ENCODE measurements around the gene TSACC.

TSACC gene

DNA sequence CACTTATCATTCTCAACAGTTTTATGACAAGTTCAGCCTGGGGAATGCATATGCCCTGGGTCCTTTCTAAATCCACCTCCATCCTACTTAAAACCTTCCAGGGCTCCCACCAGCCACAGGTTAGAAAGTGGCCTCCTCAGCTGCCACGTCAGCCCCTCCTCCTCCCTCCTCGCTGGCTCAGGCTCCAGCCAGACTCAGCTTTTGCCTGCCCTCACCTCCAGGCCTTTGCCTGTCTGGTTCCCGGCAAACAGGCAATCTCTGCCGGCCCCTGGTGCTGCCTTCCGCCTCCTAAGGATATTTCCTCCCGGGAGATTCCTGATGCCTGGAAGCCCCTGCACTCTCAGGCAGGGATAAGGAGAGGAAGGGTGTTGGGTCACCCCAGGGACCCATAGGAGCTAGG lies 40.2 kb downstream of the TSACC start:
- no peaks in the 10 kb centered on the region for H3K9me3 ChIP-seq (ENCODE audit: control insufficient read depth, insufficient read depth, low read length)
- no peaks in the 10 kb centered on the region for H3F3A ChIP-seq (ENCODE audit: control insufficient read depth, insufficient read depth)
- no peaks in the 10 kb centered on the region for H4K20me1 ChIP-seq (ENCODE audit: control insufficient read depth, insufficient read depth, low read depth, low read length)
- H3K36me3 ChIP-seq (ENCODE audit: control insufficient read depth, low read length): no peaks in the 10 kb centered on the region
- no peak overlapping the region for H3K4me3 ChIP-seq (ENCODE audit: low read length)
- TF ChIP-seq, protein P1, sequence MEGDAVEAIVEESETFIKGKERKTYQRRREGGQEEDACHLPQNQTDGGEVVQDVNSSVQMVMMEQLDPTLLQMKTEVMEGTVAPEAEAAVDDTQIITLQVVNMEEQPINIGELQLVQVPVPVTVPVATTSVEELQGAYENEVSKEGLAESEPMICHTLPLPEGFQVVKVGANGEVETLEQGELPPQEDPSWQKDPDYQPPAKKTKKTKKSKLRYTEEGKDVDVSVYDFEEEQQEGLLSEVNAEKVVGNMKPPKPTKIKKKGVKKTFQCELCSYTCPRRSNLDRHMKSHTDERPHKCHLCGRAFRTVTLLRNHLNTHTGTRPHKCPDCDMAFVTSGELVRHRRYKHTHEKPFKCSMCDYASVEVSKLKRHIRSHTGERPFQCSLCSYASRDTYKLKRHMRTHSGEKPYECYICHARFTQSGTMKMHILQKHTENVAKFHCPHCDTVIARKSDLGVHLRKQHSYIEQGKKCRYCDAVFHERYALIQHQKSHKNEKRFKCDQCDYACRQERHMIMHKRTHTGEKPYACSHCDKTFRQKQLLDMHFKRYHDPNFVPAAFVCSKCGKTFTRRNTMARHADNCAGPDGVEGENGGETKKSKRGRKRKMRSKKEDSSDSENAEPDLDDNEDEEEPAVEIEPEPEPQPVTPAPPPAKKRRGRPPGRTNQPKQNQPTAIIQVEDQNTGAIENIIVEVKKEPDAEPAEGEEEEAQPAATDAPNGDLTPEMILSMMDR (IDR thresholded peaks at IDR 0.05; ENCODE audit: low read depth, low read length, poor library complexity, severe bottlenecking): no peak
- no peaks in the 10 kb centered on the region for H3K4me1 ChIP-seq (ENCODE audit: control insufficient read depth, low read length)
- peaks cover 15% of the 10 kb centered on the region for H3K27me3 ChIP-seq (ENCODE audit: control insufficient read depth, low read length)
- H3K79me2 ChIP-seq (ENCODE audit: control insufficient read depth, low read length): no peaks in the 10 kb centered on the region
- H3K4me2 ChIP-seq (ENCODE audit: low read length): no peak overlapping the region
- no peaks in the 10 kb centered on the region for H3K9me2 ChIP-seq (replicated peaks; ENCODE audit: control insufficient read depth, low read length)
- no peak overlapping the region for H3K27ac ChIP-seq (ENCODE audit: low read depth, low read length)

DNA sequence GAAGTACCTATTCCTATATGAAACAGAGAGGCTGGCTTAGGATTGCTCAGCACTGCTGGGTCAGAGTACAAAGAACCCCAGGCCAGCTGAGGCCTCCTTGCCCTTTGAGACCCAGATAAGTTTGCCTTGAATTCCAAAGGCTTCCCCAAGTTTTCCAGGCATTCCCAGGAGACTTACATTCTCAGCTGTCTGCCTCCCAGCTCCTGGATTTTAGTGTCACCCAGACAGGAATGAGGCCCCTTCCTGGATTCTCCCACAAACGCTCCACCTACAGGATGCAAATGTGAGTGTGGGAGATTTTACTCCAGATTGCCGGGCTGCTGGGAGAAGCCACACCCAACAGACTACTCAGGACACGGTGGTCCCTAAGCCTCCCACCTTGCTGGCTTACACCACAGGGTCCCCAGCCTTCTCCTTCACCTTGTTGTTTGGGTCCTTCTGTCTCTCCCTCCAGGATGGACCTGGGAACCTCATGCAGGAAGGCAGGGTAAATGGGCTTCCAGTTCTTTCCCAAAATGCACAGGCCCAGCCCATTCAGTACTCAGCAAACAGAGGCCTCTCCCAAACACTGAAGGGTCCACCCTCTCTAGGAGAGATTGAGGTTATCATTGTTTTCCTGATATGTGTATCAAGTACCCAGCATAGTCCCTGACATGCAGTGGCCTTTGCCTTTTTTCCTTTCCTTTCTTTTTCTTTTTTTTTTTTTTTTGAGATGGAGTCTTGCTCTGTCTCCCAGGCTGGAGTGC lies 41.3 kb downstream of the TSACC start:
- no peaks in the 10 kb centered on the region for H4K20me1 ChIP-seq (ENCODE audit: control insufficient read depth, insufficient read depth, low read depth, low read length)
- H3K4me1 ChIP-seq (ENCODE audit: control insufficient read depth, low read length): no peaks in the 10 kb centered on the region

DNA sequence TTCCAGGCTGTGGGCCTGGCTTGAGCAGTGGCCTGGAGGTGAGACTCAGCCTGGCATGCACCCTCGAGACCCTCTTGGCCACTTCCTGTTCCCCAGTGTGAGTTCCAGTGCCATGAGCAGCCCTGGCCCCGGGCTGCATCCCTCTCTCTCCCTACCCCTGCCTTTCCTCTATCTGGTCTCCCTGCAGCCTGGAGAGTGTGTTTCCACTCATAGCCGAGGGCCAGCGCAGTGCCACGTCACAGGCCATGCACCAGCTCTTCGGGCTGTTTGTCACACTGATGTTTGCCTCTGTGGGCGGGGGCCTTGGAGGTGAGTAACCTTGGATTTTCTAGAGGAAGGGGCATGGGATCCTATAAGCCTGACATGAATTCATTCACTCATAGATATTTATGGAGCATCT lies 44.2 kb downstream of the TSACC start:
- H3K4me3 ChIP-seq (ENCODE audit: low read length): no peak overlapping the region
- H3K9me3 ChIP-seq (ENCODE audit: control insufficient read depth, insufficient read depth, low read length): no peaks in the 10 kb centered on the region

More for the DNA sequence above, 41.3 kb downstream of the TSACC start:
- Histone ChIP-seq H3K79me2 (ENCODE audit: control insufficient read depth, low read length) (no peaks in the 10 kb centered on the region), H3K4me2 (ENCODE audit: low read length) (no peak overlapping the region), H3K4me3 (ENCODE audit: low read length) (no peak overlapping the region), H3K9me2 (replicated peaks; ENCODE audit: control insufficient read depth, low read length) (no peaks in the 10 kb centered on the region), H3K27ac (ENCODE audit: low read depth, low read length) (no peak overlapping the region), H3K27me3 (ENCODE audit: control insufficient read depth, low read length) (peaks cover 9% of the 10 kb centered on the region), H3K9me3 (ENCODE audit: control insufficient read depth, insufficient read depth, low read length) (no peaks in the 10 kb centered on the region), H3K36me3 (ENCODE audit: control insufficient read depth, low read length) (no peaks in the 10 kb centered on the region), H3F3A (ENCODE audit: control insufficient read depth, insufficient read depth) (no peaks in the 10 kb centered on the region)
- TF ChIP-seq, protein P1 (IDR thresholded peaks at IDR 0.05; ENCODE audit: low read depth, low read length, poor library complexity, severe bottlenecking): no peak
- TF ChIP-seq EZH2phosphoT487 (IDR thresholded peaks at IDR 0.05; ENCODE audit: borderline replicate concordance, low read length): no peak

DNA sequence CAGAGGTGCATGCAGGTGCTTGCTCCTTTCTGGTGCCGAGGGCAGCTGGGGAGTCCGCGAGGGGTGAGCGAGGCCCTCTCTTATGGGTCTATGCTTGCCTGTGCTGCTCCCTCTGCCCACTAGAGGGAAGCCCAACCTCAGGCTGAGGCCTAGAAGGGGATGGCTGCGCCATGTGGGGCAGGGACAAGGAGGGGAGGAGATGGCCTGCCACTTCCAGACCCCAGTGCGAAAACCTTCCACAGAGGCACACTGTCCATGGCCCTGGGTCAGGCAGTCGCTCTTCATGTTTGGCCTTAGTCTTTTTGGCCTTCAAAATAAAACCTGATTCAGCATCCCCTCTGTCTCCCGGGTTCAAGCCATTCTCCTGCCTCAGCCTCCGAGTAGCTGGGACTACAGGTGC lies 44.7 kb downstream of the TSACC start:
- no peaks in the 10 kb centered on the region for H3K79me2 ChIP-seq (ENCODE audit: control insufficient read depth, low read length)
- no peaks in the 10 kb centered on the region for H3K9me2 ChIP-seq (replicated peaks; ENCODE audit: control insufficient read depth, low read length)
- TF ChIP-seq EZH2phosphoT487 (IDR thresholded peaks at IDR 0.05; ENCODE audit: borderline replicate concordance, low read length): no peak
- TF ChIP-seq, protein P1 (IDR thresholded peaks at IDR 0.05; ENCODE audit: low read depth, low read length, poor library complexity, severe bottlenecking): peak; percentile 89
- H3K4me3 ChIP-seq (ENCODE audit: low read length): no peak overlapping the region
- H3F3A ChIP-seq (ENCODE audit: control insufficient read depth, insufficient read depth): no peaks in the 10 kb centered on the region
- no peaks in the 10 kb centered on the region for H3K36me3 ChIP-seq (ENCODE audit: control insufficient read depth, low read length)
- no peak overlapping the region for H3K4me2 ChIP-seq (ENCODE audit: low read length)
- H3K9me3 ChIP-seq (ENCODE audit: control insufficient read depth, insufficient read depth, low read length): no peaks in the 10 kb centered on the region
- H3K27ac ChIP-seq (ENCODE audit: low read depth, low read length): no peak overlapping the region
- peaks cover 2% of the 10 kb centered on the region; the same call in 1 of the 2 replicates for H3K4me1 ChIP-seq (ENCODE audit: control insufficient read depth, low read length)
- no peaks in the 10 kb centered on the region for H4K20me1 ChIP-seq (ENCODE audit: control insufficient read depth, insufficient read depth, low read depth, low read length)
- H3K27me3 ChIP-seq (ENCODE audit: control insufficient read depth, low read length): peaks cover 29% of the 10 kb centered on the region

More for the DNA sequence above, 44.2 kb downstream of the TSACC start:
- no peaks in the 10 kb centered on the region for H3K9me2 ChIP-seq (replicated peaks; ENCODE audit: control insufficient read depth, low read length)
- no peak overlapping the region for H3K27ac ChIP-seq (ENCODE audit: low read depth, low read length)
- TF ChIP-seq EZH2phosphoT487 (IDR thresholded peaks at IDR 0.05; ENCODE audit: borderline replicate concordance, low read length): no peak
- H4K20me1 ChIP-seq (ENCODE audit: control insufficient read depth, insufficient read depth, low read depth, low read length): no peaks in the 10 kb centered on the region
- no peaks in the 10 kb centered on the region for H3K79me2 ChIP-seq (ENCODE audit: control insufficient read depth, low read length)
- H3K4me1 ChIP-seq (ENCODE audit: control insufficient read depth, low read length): peaks cover 2% of the 10 kb centered on the region; the same call in 1 of the 2 replicates
- no peaks in the 10 kb centered on the region for H3F3A ChIP-seq (ENCODE audit: control insufficient read depth, insufficient read depth)
- H3K27me3 ChIP-seq (ENCODE audit: control insufficient read depth, low read length): peaks cover 24% of the 10 kb centered on the region
- no peaks in the 10 kb centered on the region for H3K36me3 ChIP-seq (ENCODE audit: control insufficient read depth, low read length)
- H3K4me2 ChIP-seq (ENCODE audit: low read length): no peak overlapping the region
